ENCODE measurements around the gene AK2. TPM values are rescaled to one million over a fixed set of nuclear protein-coding genes. Genes with fewer than 3 reads are reported as not detected.

AK2 gene
- total RNA-seq, 4 donors from 2014 or later: 70.2 to 108 (median 80.7) TPM

GRCh38 chr1:32966900-32967299 lies 69.8 kb downstream of the AK2 start:
- H3K27me3 ChIP-seq: no peaks in the 10 kb centered on the region
- intact Hi-C loops (cut with DNase I): loop anchor here (5.0 kb wide), 1 partner anchor 40 kb away; no protein-coding TSS in a partner anchor
- H3K36me3 ChIP-seq: no peaks in the 10 kb centered on the region
- peaks cover 8 to 40% (median 31%) of the 10 kb centered on the region in 4 donors for H3K4me1 ChIP-seq
- no peak for DNase-seq (ENCODE audit: extremely low spot score)
- TF ChIP-seq POLR2A (IDR thresholded peaks at IDR 0.05; ENCODE audit: low read depth) (no peak), EP300 (IDR thresholded peaks at IDR 0.05) (no peak), CTCF (IDR thresholded peaks at IDR 0.05) (no peak)
- 90% methylated on average over 2 of the region's 2 CpGs for WGBS
- no peak overlapping the region for H3K27ac ChIP-seq (replicated peaks in 1 of 4)
- no peak overlapping the region for H3K4me3 ChIP-seq
- no peaks in the 10 kb centered on the region for H3K9me3 ChIP-seq

GRCh38 chr1:32965251-32965747 lies 71.4 kb downstream of the AK2 start:
- WGBS: 70% methylated on average over 5 of the region's 5 CpGs
- Histone ChIP-seq H3K27me3 (no peaks in the 10 kb centered on the region), H3K4me3 (peak overlapping the region; percentile 68 to 93 (median 87)), H3K9me3 (no peaks in the 10 kb centered on the region), H3K36me3 (no peaks in the 10 kb centered on the region), H3K4me1 (peaks cover 20 to 56% (median 47%) of the 10 kb centered on the region in 4 donors), H3K27ac (replicated peaks in 1 of 4) (peak overlapping the region; percentile 93 to 96 (median 94))
- DNase-seq (ENCODE audit: extremely low spot score): no peak
- TF ChIP-seq EP300 (IDR thresholded peaks at IDR 0.05) (no peak), POLR2A (IDR thresholded peaks at IDR 0.05; ENCODE audit: low read depth) (no peak), CTCF (IDR thresholded peaks at IDR 0.05) (no peak), POLR2AphosphoS5 (IDR thresholded peaks at IDR 0.05) (no peak)
- intact Hi-C loops (cut with DNase I): loop anchor here (5.0 kb wide), 1 partner anchor 42 kb away; no protein-coding TSS in a partner anchor

- intact Hi-C loops (cut with DNase I): loop anchor here (5.0 kb wide), 1 partner anchor 43 kb away; no protein-coding TSS in a partner anchor
Observed at GRCh38 chr1:32964461-32965250, 72.0 kb downstream of the AK2 start, which contains the start of gene RNF19B. RNF19B (minus strand) TSS chr1:32964809; CDS start chr1:32964685, 124 bp downstream.

GRCh38 chr1:32963746-32964460 lies 72.8 kb downstream of the AK2 start:
- TF ChIP-seq POLR2A (IDR thresholded peaks at IDR 0.05; ENCODE audit: low read depth): no peak
- TF ChIP-seq POLR2AphosphoS5 (IDR thresholded peaks at IDR 0.05): peak; percentile 13 to 22
- TF ChIP-seq EP300 (IDR thresholded peaks at IDR 0.05): no peak
- H3K4me1 ChIP-seq: peaks cover 20 to 61% (median 49%) of the 10 kb centered on the region in 4 donors
- peak overlapping the region; percentile 93 to 96 (median 94) for H3K27ac ChIP-seq (replicated peaks in 1 of 4)
- H3K4me3 ChIP-seq: peak overlapping the region; percentile 68 to 93 (median 87)
- H3K9me3 ChIP-seq: no peaks in the 10 kb centered on the region
- 0% methylated on average over 25 of the region's 78 CpGs for WGBS
- peaks cover 0 to under 1% (median 0%) of the 10 kb centered on the region in 4 donors for H3K36me3 ChIP-seq
- intact Hi-C loops (cut with DNase I): no loop called here
- DNase-seq (ENCODE audit: extremely low spot score): no peak
- no peaks in the 10 kb centered on the region for H3K27me3 ChIP-seq

More at GRCh38 chr1:32964461-32965250, 72.0 kb downstream of the AK2 start, which contains the start of gene RNF19B:
- DNase-seq (ENCODE audit: extremely low spot score): peak; percentile 98
- H3K27ac ChIP-seq (replicated peaks in 1 of 4): peak within 1 kb of the TSS; percentile 93 to 96 (median 94)
- no peaks in the 10 kb centered on the region for H3K9me3 ChIP-seq
- WGBS: under 1% methylated on average over 21 of the region's 83 CpGs
- peaks cover 20 to 61% (median 49%) of the 10 kb centered on the region in 4 donors for H3K4me1 ChIP-seq
- H3K4me3 ChIP-seq: peak within 1 kb of the TSS; percentile 68 to 93 (median 87)
- H3K27me3 ChIP-seq: no peaks in the 10 kb centered on the region
- peak; percentile 97 for TF ChIP-seq POLR2A (IDR thresholded peaks at IDR 0.05; ENCODE audit: low read depth)
- TF ChIP-seq EP300 (IDR thresholded peaks at IDR 0.05): no peak
- peak; percentile 98 to 99 for TF ChIP-seq POLR2AphosphoS5 (IDR thresholded peaks at IDR 0.05)
- peak in 1 of 3 experiments; percentile 30 for TF ChIP-seq CTCF (IDR thresholded peaks at IDR 0.05)
- H3K36me3 ChIP-seq: no peaks in the 10 kb centered on the region

Measured in esophagus muscularis mucosa (tissue), 4 donors.